Naive thymus-derived CD4-positive, alpha-beta T cell (primary cell): ENCODE results near the gene USP25. TPM values are rescaled to one million over a fixed set of nuclear protein-coding genes. Genes with fewer than 3 reads are reported as not detected.

Experiments used
- ATAC-seq: fragments of 150-1000 bp; cut with Tn5 transposase; 2 replicates; pipeline ENCODE4 v1.10.0; 2021; ENCODE audit warnings: mild to moderate bottlenecking, moderate library complexity
- CTCF ChIA-PET: fragments of 350-600 bp; sonication (Branson Sonifier 250); formaldehyde crosslinking; loops from one replicate; lab custom pipeline; 2021; ENCODE audit warnings: antibody characterized with exemption; lab: Charles Lee
- POLR2A ChIA-PET: fragments of 350-600 bp; sonication (Branson Sonifier 250); formaldehyde crosslinking; loops from one replicate; lab custom pipeline; 2021; ENCODE audit warnings: antibody characterized with exemption, inconsistent platforms; lab: Charles Lee
- DNase-seq, 9 donors: peaks; one replicate each; pipeline versions ENCODE4 v3.0.0 to v3.0.0-alpha.2; 2020 to 2022; ENCODE audit warnings: mixed read lengths in 1 of 9
- H3K27ac ChIP-seq: one replicate; pipeline ENCODE4 v1.7.0; 2013; ENCODE audit warnings: mild to moderate bottlenecking, low read depth, low read length, moderate library complexity
- H3K27me3 ChIP-seq, 2 donors: one replicate each; pipeline ENCODE4 v1.7.0; 2013; ENCODE audit warnings: low read length in 2 of 2, mild to moderate bottlenecking in 2 of 2, moderate library complexity in 2 of 2; ENCODE audit not compliant: control insufficient read depth in 2 of 2, insufficient read depth in 2 of 2
- H3K36me3 ChIP-seq, 3 experiments: 1 replicate in 2 of 3; 2 replicates in 1 of 3; pipeline ENCODE4 v1.7.0; 2013; ENCODE audit warnings: low read length in 3 of 3, mild to moderate bottlenecking in 3 of 3, moderate library complexity in 1 of 3; ENCODE audit not compliant: insufficient read depth in 3 of 3, control insufficient read depth in 2 of 3
- H3K4me1 ChIP-seq, 2 donors: one replicate each; pipeline ENCODE4 v1.7.0; 2013; ENCODE audit warnings: low read length in 2 of 2, mild to moderate bottlenecking in 2 of 2, moderate library complexity in 1 of 2; ENCODE audit not compliant: control insufficient read depth in 2 of 2, insufficient read depth in 2 of 2
- H3K4me3 ChIP-seq: 2 replicates; pipeline ENCODE4 v1.7.0; 2013; ENCODE audit warnings: mild to moderate bottlenecking, low read length
- H3K9me3 ChIP-seq, 3 experiments: 1 replicate in 2 of 3; 2 replicates in 1 of 3; pipeline ENCODE4 v1.7.0; 2013; ENCODE audit warnings: low read length in 3 of 3; ENCODE audit not compliant: control insufficient read depth in 2 of 3
- H3K27ac Mint-ChIP-seq, 9 donors: one replicate each; pipeline ENCODE4 v1.8.0; 2020 to 2022; ENCODE audit warnings: mixed read lengths in 9 of 9, mild to moderate bottlenecking in 8 of 9, moderate library complexity in 5 of 9, inconsistent platforms in 2 of 9
- H3K27me3 Mint-ChIP-seq, 5 donors: one replicate each; pipeline ENCODE4 v1.8.0; 2021 to 2022; ENCODE audit warnings: mixed read lengths in 5 of 5, mild to moderate bottlenecking in 1 of 5
- H3K36me3 Mint-ChIP-seq, 5 donors: one replicate each; pipeline ENCODE4 v1.8.0; 2020 to 2022; ENCODE audit warnings: mixed read lengths in 5 of 5, mild to moderate bottlenecking in 3 of 5, inconsistent platforms in 1 of 5
- H3K4me1 Mint-ChIP-seq, 7 donors: one replicate each; pipeline ENCODE4 v1.8.0; 2020 to 2022; ENCODE audit warnings: mixed read lengths in 7 of 7, mild to moderate bottlenecking in 3 of 7, inconsistent platforms in 1 of 7
- H3K4me3 Mint-ChIP-seq, 10 donors: one replicate each; pipeline ENCODE4 v1.8.0; 2020 to 2022; ENCODE audit warnings: mild to moderate bottlenecking in 10 of 10, mixed read lengths in 10 of 10, moderate library complexity in 6 of 10, inconsistent platforms in 2 of 10
- H3K9me3 Mint-ChIP-seq, 11 donors: one replicate each; pipeline ENCODE4 v1.8.0; 2020 to 2022; ENCODE audit warnings: mixed read lengths in 11 of 11, mild to moderate bottlenecking in 4 of 11, inconsistent platforms in 1 of 11, moderate library complexity in 1 of 11
- intact Hi-C, 2 donors: fragments of 100-400 bp; cut with micrococcal nuclease; formaldehyde crosslinking; loops; one replicate each; pipeline ENCODE4 v1.15.1; 2023
- polyA plus RNA-seq, 2 donors: library from polyadenylated mRNA; unstranded; fragments of 300-500 nt; fragmentation: Illumina TruSeq; gene quantifications; one replicate each; pipeline ENCODE4 v1.2.3, GENCODE V29; 2021
- total RNA-seq, 6 experiments: library from RNA in 5 of 6; stranded (reverse) in 5 of 6; gene quantifications; 1 replicate in 5 of 6; 2 replicates in 1 of 6; pipeline ENCODE4 v1.2.3 and lab custom pipeline; 2021 to 2026

The USP25 gene
- total and polyA plus RNA-seq, 7 experiments from 2014 or later, result 9.6 to 67.4 (median 52.0) TPM

DNA sequence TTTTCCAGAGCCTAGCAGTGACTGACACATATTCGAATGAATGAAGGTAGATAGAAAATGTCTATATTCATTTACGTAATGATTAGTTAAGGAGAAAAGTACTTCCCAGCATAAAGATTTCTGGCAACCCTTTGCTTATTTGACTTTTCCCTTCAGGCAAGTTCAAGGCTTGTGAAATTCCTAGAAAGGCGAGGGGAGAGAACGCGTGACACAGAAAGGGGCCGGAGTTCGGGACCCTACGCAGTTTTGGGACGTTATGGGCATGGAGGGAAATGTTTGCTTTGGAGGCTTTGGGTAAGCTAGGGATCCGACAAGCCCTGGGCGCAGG, 472 bp upstream of the USP25 start:
- H3K27ac ChIP-seq, result peak overlapping the region; percentile 83
- H3K36me3 ChIP-seq, result no peaks in the 10 kb centered on the region
- peaks cover 0 to 3% (median 0%) of the 10 kb centered on the region in 5 donors for H3K36me3 Mint-ChIP-seq
- no peaks in the 10 kb centered on the region for H3K27me3 ChIP-seq
- no peaks in the 10 kb centered on the region for H3K9me3 ChIP-seq
- H3K4me3 ChIP-seq, result peak overlapping the region; percentile 58
- CTCF ChIA-PET, result interaction anchor here (1.0 kb wide), 1 partner anchor 247 kb away, joined by 3 read pairs; no protein-coding TSS in a partner anchor
- H3K4me1 ChIP-seq, result peaks cover 18 to 22% of the 10 kb centered on the region in 2 donors
- DNase-seq (no peak), ATAC-seq (no peak)
- POLR2A ChIA-PET, result no interaction called here
- intact Hi-C loops, result loop anchor here (1.0 to 2.0 kb wide), 5 partner anchors 97 to 1513 kb away; partner anchors contain the start of genes RBM11 (in 2 of the 2), HSPA13 (in 1 of the 2) and NRIP1 (in 1 of the 2)
- peak overlapping the region; percentile 72 to 97 (median 82) for H3K4me3 Mint-ChIP-seq
- H3K4me1 Mint-ChIP-seq, result peaks cover 6 to 39% (median 27%) of the 10 kb centered on the region in 7 donors
- peak overlapping the region in 8 of 9 donors; percentile 46 to 88 (median 72) for H3K27ac Mint-ChIP-seq
- peaks cover 0 to 2% (median 0%) of the 10 kb centered on the region in 11 donors for H3K9me3 Mint-ChIP-seq
- peaks cover 0 to 34% (median 0%) of the 10 kb centered on the region in 5 donors for H3K27me3 Mint-ChIP-seq

DNA sequence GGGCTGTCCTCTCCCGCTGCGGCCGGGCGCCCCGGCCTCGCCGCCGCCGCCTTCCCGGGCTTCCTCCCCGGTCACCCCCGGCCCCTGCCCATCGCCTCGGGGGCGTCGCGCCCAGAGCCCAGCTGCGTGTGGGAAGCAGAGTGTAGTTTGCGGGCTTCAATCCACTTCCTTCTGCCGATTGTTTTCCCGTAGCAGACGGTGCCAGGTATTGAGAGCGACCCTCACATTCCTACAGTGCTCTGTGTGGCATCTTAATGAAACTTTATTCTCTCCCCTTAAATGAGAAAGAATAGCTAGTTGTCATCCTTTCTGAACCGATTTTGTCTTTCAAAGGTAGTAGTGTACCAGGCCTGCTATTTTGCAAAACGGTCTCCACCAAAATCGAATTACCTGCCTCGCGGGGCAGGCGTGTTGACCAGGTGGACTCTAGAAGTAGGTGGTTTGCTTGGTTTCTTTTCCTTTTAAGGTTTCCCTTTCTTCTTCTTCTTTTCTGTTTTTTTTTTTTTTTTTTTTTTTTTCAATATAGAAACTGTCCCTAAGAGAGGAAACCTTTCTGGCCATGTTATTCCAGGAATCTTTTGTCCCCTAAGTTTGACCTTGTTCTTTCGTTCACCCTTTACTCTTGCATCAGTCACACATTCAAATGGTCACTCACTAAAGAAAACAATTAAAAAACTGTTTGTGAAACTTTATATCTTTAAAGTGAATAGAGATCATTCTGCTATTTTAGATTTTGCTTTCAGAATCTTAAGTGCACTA, 881 bp downstream of the USP25 start:
- ATAC-seq (no peak), DNase-seq (peak in 4 of 9 donors; percentile 12 to 50 (median 24))
- Mint-ChIP-seq H3K4me1 (peaks cover 13 to 52% (median 41%) of the 10 kb centered on the region in 7 donors), H3K9me3 (peaks cover 0 to 2% (median 0%) of the 10 kb centered on the region in 11 donors), H3K27ac (peak overlapping the region; percentile 85 to 97 (median 94)), H3K36me3 (peaks cover 0 to 4% (median 0%) of the 10 kb centered on the region in 5 donors), H3K4me3 (peak overlapping the region; percentile 92 to 98 (median 97)), H3K27me3 (peaks cover 0 to 32% (median 0%) of the 10 kb centered on the region in 5 donors)
- peak overlapping the region; percentile 55 for H3K4me3 ChIP-seq
- peak overlapping the region; percentile 83 for H3K27ac ChIP-seq
- H3K4me1 ChIP-seq, result peaks cover 24 to 32% of the 10 kb centered on the region in 2 donors
- CTCF ChIA-PET, result interaction anchor here (0.6 kb wide), 1 partner anchor 96 kb away, joined by 4 read pairs; no protein-coding TSS in a partner anchor
- H3K9me3 ChIP-seq, result no peaks in the 10 kb centered on the region
- no peaks in the 10 kb centered on the region for H3K27me3 ChIP-seq
- POLR2A ChIA-PET, result interaction anchor here (0.6 to 1.5 kb wide), 6 partner anchors 18 to 1054 kb away, joined by 3 to 5 read pairs (median 3); partner anchors contain the start of gene NRIP1
- intact Hi-C loops, result loop anchor here (2.0 to 5.0 kb wide), 4 partner anchors 1053 to 1882 kb away; partner anchors contain the start of genes BTG3 (in 2 of the 2) and SAMSN1 (in 1 of the 2)
- H3K36me3 ChIP-seq, result no peaks in the 10 kb centered on the region

DNA sequence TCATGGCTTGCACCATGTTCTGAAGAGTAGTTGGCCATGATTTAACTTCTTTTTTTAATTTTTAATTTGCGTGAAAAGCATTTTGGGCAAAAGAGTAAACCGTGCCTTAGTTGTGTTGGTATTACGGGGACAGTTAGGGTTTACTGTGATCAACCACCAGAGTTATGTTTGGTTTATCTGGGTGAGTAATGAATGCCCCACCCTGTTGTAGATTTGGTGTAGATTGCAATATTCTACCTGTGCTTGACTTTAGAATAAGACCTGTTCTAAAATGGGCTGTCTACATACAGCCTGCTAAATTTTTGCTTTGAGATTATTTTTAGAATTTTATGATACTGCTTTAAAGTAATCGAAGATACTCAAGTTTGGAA, 1.4 kb downstream of the USP25 start:
- H3K4me3 Mint-ChIP-seq, result peak overlapping the region; percentile 92 to 98 (median 97)
- DNase-seq (peak in 1 of 9 donors; percentile 16), ATAC-seq (no peak)
- peak overlapping the region; percentile 85 to 97 (median 94) for H3K27ac Mint-ChIP-seq
- peaks cover 0 to 26% (median 0%) of the 10 kb centered on the region in 5 donors for H3K27me3 Mint-ChIP-seq
- no peaks in the 10 kb centered on the region for H3K9me3 ChIP-seq
- H3K4me3 ChIP-seq, result peak overlapping the region; percentile 55
- POLR2A ChIA-PET, result interaction anchor here (1.0 to 1.5 kb wide), 3 partner anchors 90 to 1055 kb away, joined by 3 to 5 read pairs (median 5); partner anchors contain the start of gene NRIP1
- CTCF ChIA-PET, result no interaction called here
- H3K4me1 ChIP-seq, result peaks cover 30 to 35% of the 10 kb centered on the region in 2 donors
- H3K36me3 ChIP-seq, result no peaks in the 10 kb centered on the region
- peak overlapping the region; percentile 83 for H3K27ac ChIP-seq
- H3K9me3 Mint-ChIP-seq, result peaks cover 0 to 2% (median 0%) of the 10 kb centered on the region in 11 donors
- H3K27me3 ChIP-seq, result no peaks in the 10 kb centered on the region
- H3K4me1 Mint-ChIP-seq, result peaks cover 19 to 58% (median 46%) of the 10 kb centered on the region in 7 donors
- H3K36me3 Mint-ChIP-seq, result peaks cover 0 to 8% (median 0%) of the 10 kb centered on the region in 5 donors
- intact Hi-C loops, result loop anchor here (2.0 to 5.0 kb wide), 4 partner anchors 1054 to 1881 kb away; partner anchors contain the start of genes BTG3 (in 2 of the 2) and SAMSN1 (in 1 of the 2)

DNA sequence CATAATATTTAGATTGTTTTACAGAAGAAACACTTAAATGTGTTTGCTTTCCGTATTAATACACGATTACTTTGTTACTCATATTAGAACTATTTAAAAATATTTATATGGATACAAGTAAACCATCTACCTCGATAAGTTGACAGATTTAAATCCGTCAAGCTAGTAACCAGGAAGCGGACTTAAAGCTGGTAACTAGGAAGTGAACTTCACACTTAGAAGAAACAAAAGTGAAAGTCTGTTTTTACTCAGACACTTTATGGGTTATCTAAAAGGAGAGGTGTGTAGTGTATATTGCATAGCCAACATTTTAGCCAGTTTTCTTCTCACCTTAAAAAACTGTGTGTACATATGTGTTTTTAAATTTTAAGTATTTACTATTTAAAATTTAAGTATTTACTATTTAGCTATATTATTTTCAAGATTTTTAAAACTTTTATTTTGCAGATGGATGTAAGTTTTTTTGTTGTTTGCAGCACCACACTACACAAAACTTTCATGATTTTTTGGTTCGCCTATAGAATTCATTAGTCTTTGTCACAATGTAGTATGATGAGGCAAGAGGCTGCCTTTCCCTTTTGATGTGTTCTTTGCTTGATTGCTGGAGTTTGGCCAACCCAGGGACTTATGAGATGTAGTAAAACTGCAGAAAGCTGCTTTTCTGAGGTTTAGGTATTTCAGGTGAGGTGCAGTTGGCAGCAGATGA, 2.7 kb downstream of the USP25 start:
- ATAC-seq, result peak; percentile 39
- ChIA-PET POLR2A (interaction anchor here (0.6 to 1.5 kb wide), 5 partner anchors 11 to 1349 kb away, joined by 3 to 4 read pairs (median 3); partner anchors contain the start of gene NRIP1), CTCF (interaction anchor here (0.9 kb wide), 1 partner anchor 216 kb away, joined by 3 read pairs; no protein-coding TSS in a partner anchor)
- peaks cover 0 to 16% (median 0%) of the 10 kb centered on the region in 5 donors for H3K27me3 Mint-ChIP-seq
- H3K4me1 Mint-ChIP-seq, result peaks cover 29 to 70% (median 58%) of the 10 kb centered on the region in 7 donors
- peak in 7 of 9 donors; percentile 39 to 73 (median 66) for DNase-seq
- H3K36me3 ChIP-seq, result no peaks in the 10 kb centered on the region
- intact Hi-C loops, result loop anchor here (1.0 to 5.0 kb wide), 11 partner anchors 14 to 1880 kb away; partner anchors contain the start of genes BTG3 (in 2 of the 2), CXADR (in 1 of the 2) and HSPA13 (in 1 of the 2)
- H3K4me3 Mint-ChIP-seq, result peak overlapping the region; percentile 53 to 98 (median 97)
- H3K27me3 ChIP-seq, result no peaks in the 10 kb centered on the region
- peak overlapping the region; percentile 83 to 97 (median 90) for H3K27ac Mint-ChIP-seq
- H3K4me3 ChIP-seq, result peak overlapping the region; percentile 55
- peak overlapping the region; percentile 83 for H3K27ac ChIP-seq
- peaks cover 30 to 36% of the 10 kb centered on the region in 2 donors for H3K4me1 ChIP-seq
- H3K9me3 ChIP-seq, result no peaks in the 10 kb centered on the region
- peaks cover 0 to 11% (median 2%) of the 10 kb centered on the region in 5 donors for H3K36me3 Mint-ChIP-seq
- H3K9me3 Mint-ChIP-seq, result peaks cover 0 to 2% (median 0%) of the 10 kb centered on the region in 11 donors

DNA sequence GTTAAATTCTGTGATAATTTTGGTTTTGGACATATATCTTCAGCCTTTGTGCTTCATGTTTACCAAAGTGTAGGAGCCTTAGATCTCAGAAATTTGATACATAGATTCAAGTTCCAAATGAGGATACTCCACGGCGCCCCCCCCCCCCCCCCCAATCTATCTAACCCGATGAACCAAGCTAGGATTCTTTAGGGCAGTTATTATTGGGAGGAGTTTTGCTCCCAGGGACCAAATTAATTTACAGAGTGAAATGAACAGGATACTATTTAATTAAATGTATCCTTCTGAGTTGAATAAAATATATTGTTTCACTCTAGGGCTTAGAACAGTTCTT, 3.2 kb downstream of the USP25 start:
- Histone ChIP-seq H3K4me1 (peaks cover 35 to 36% of the 10 kb centered on the region in 2 donors), H3K27me3 (no peaks in the 10 kb centered on the region), H3K4me3 (peak overlapping the region; percentile 54), H3K9me3 (no peaks in the 10 kb centered on the region), H3K36me3 (no peaks in the 10 kb centered on the region), H3K27ac (peak overlapping the region; percentile 56)
- intact Hi-C loops, result loop anchor here (1.0 to 5.0 kb wide), 11 partner anchors 14 to 1879 kb away; partner anchors contain the start of genes BTG3 (in 2 of the 2), CXADR (in 1 of the 2) and HSPA13 (in 1 of the 2)
- ATAC-seq (no peak), DNase-seq (no peak)
- Mint-ChIP-seq H3K4me3 (peak overlapping the region; percentile 75 to 98 (median 90)), H3K27me3 (peaks cover 0 to 13% (median 0%) of the 10 kb centered on the region in 5 donors), H3K4me1 (peaks cover 34 to 75% (median 64%) of the 10 kb centered on the region in 7 donors), H3K36me3 (peaks cover 0 to 11% (median 4%) of the 10 kb centered on the region in 5 donors), H3K9me3 (peaks cover 0 to 2% (median 0%) of the 10 kb centered on the region in 11 donors), H3K27ac (peak overlapping the region; percentile 81 to 93 (median 88))
- CTCF ChIA-PET, result no interaction called here
- POLR2A ChIA-PET, result interaction anchor here (1.0 to 1.5 kb wide), 3 partner anchors 11 to 1350 kb away, joined by 3 to 4 read pairs (median 4); no protein-coding TSS in a partner anchor
